ENCODE measurements around the gene PSPN. TPM values are rescaled to one million over a fixed set of nuclear protein-coding genes. Genes with fewer than 3 reads are reported as not detected.

PSPN gene
- 1 to 10 TPM; 1.4 to 3.7 (median 1.8) TPM for total RNA-seq

GRCh38 chr19:6375411-6376010 is at the start of gene PSPN:
TSS of gene PSPN (minus strand) at chr19:6375933. CDS start at chr19:6375849, 84 bp downstream.
- no peak within 1 kb of the TSS for H3K27ac ChIP-seq
- intact Hi-C loops (cut with DNase I; ENCODE audit: low total_unique reads), result loop anchor here (2.0 kb wide), 1 partner anchor 47 kb away; no protein-coding TSS in a partner anchor
- 89% methylated on average over 22 of the region's 25 CpGs; no CpG with 5 or more reads in 1 of the 2 donors for whole genome bisulfite sequencing, 2 donors (ENCODE audit: low coverage in 1 of 2)

DNA sequence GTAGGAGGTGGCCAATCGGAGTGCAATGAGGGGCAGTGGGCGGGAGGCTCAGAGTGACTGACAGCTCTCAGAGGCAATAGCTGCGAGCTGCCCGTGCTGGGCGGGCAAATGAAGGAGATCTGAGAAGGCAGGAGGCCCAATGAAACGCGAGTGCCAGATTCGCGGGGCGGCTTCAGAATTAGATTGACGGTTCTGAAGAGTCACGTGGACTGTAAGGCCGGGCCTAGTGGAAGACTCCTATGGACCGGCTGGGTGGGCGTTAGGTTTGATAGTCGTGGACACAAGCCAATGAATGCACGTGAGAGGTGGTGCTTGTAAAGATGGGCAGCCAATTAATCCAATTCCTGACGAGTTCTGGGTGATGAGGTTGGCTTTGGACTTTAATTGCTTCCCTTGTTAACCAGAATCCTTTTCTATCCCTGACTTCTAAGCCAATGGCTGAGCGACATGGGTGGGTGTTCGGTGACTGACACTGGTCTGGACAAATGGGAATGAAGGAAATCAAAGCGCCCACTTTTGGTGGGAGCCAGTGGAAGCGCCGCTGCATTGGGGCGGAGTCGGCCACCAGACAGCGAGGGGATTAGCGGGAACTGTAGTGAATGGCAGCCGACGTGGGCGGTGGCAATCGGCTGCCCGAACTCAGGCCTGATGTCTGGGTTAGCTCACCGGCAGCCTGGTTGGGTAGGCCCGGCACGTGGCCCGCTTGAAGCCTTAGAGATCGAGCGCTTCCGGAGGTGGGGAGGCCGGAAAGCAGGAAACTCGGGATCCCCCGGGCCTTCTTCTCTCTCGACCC is 49.4 kb upstream of the PSPN start:
- WGBS, 2 donors (ENCODE audit: low coverage in 1 of 2), result 0 to 16% methylated on average over 11 to 28 of the region's 43 CpGs
- peak overlapping the region in 3 of 4 donors; percentile 3 to 41 (median 7) for H3K4me3 ChIP-seq
- peak overlapping the region; percentile 77 to 91 (median 86) for H3K27ac ChIP-seq
- no peaks in the 10 kb centered on the region for H3K27me3 ChIP-seq
- no peaks in the 10 kb centered on the region for H3K9me3 ChIP-seq
- peaks cover 8 to 29% (median 20%) of the 10 kb centered on the region in 4 donors for H3K4me1 ChIP-seq
- intact Hi-C loops (cut with DNase I; ENCODE audit: low total_unique reads) (loop anchor here (10.0 kb wide), 1 partner anchor 1200 kb away; the partner anchor contains the start of genes PET100 and XAB2), in situ Hi-C loops (cut with MboI; ENCODE audit: low pct_ligation_motif_present in 1 of 4, low pct_unique_long_range_greater_than_20kb in 1 of 4, low sequenced_read_pairs in 3 of 4) (no loop called here)
- TF ChIP-seq POLR2A (IDR thresholded peaks at IDR 0.05) (no peak), EP300 (IDR thresholded peaks at IDR 0.05; ENCODE audit: low read depth) (no peak), POLR2AphosphoS5 (IDR thresholded peaks at IDR 0.05) (peak in 2 of 3 donors; percentile 22 to 23), CTCF (IDR thresholded peaks at IDR 0.05) (no peak)
- peaks cover 0 to 9% (median 3%) of the 10 kb centered on the region in 4 donors for H3K36me3 ChIP-seq
- peak; percentile 100 for DNase-seq

More at GRCh38 chr19:6375411-6376010, at the start of gene PSPN:
- H3K27me3 ChIP-seq, result no peaks in the 10 kb centered on the region
- peaks cover 0 to 11% (median 5%) of the 10 kb centered on the region in 4 donors for H3K36me3 ChIP-seq
- DNase-seq, result no peak
- H3K9me3 ChIP-seq, result no peaks in the 10 kb centered on the region
- TF ChIP-seq EP300 (IDR thresholded peaks at IDR 0.05; ENCODE audit: low read depth) (no peak), POLR2A (IDR thresholded peaks at IDR 0.05) (no peak), POLR2AphosphoS5 (IDR thresholded peaks at IDR 0.05) (no peak), CTCF (IDR thresholded peaks at IDR 0.05) (no peak)
- peaks cover 5 to 15% (median 9%) of the 10 kb centered on the region in 4 donors for H3K4me1 ChIP-seq
- no peak within 1 kb of the TSS for H3K4me3 ChIP-seq
- in situ Hi-C loops (cut with MboI; ENCODE audit: low pct_ligation_motif_present in 1 of 4, low pct_unique_long_range_greater_than_20kb in 1 of 4, low sequenced_read_pairs in 3 of 4), result no loop called here

DNA sequence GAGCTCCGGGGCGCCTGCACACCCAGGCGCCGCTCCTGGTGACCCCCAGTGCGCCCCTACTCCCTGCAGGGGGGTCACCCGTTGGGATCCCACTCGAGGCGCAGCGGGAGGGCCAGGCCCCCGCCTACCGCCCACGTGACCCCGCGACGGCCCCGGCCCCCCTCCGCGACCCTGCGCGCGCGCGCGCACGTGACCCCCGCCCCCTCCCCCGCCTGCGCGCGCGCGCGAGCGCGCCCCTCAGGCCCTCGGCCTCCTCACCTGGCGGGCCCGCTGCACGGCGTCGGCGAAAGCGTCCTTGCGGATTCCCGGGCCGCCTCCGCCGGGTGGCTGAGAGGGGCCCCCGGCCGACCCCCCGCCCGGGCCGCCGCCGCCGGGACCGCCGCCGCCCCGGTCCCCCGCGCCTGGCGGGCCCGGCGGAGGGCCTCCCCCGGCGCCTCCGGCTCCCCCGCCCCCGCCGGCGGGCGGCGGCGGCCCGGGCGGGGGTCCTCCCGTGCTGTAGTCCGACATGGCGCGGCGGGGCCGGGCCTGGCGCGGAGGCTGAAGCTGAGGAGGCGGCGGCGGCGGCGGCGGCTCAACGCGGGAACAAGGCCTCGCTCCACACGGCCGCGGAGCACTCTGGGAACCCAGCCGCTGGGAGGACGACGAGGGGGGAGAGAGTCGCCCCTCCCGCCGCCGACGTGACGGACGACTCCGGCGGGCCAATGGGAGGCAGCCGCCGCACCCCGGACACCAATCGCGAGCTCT is 48.6 kb upstream of the PSPN start, which contains the start of gene KHSRP:
Gene KHSRP, minus strand, starts transcription at position 617 of the 744 bp plus-strand sequence. Its CDS starts 110 bp downstream, at position 507.
- Histone ChIP-seq H3K27ac (peak within 1 kb of the TSS; percentile 77 to 91 (median 86)), H3K4me3 (peak within 1 kb of the TSS; percentile 73 to 95 (median 83)), H3K27me3 (no peaks in the 10 kb centered on the region), H3K9me3 (no peaks in the 10 kb centered on the region), H3K36me3 (peaks cover 0 to 14% (median 6%) of the 10 kb centered on the region in 4 donors), H3K4me1 (peaks cover 8 to 29% (median 20%) of the 10 kb centered on the region in 4 donors)
- 0% methylated on average over 17 of the region's 114 CpGs; no CpG with 5 or more reads in 1 of the 2 donors for WGBS, 2 donors (ENCODE audit: low coverage in 1 of 2)
- in situ Hi-C loops (cut with MboI; ENCODE audit: low pct_ligation_motif_present in 1 of 4, low pct_unique_long_range_greater_than_20kb in 1 of 4, low sequenced_read_pairs in 3 of 4), result no loop called here
- TF ChIP-seq CTCF (IDR thresholded peaks at IDR 0.05), result no peak
- TF ChIP-seq POLR2A (IDR thresholded peaks at IDR 0.05), result peak; percentile 62
- TF ChIP-seq EP300 (IDR thresholded peaks at IDR 0.05; ENCODE audit: low read depth), result no peak
- peak; percentile 87 to 93 (median 90) for TF ChIP-seq POLR2AphosphoS5 (IDR thresholded peaks at IDR 0.05)
- intact Hi-C loops (cut with DNase I; ENCODE audit: low total_unique reads), result loop anchor here (10.0 kb wide), 1 partner anchor 1200 kb away; the partner anchor contains the start of genes PET100 and XAB2
- no peak for DNase-seq

All from transverse colon (tissue), 4 donors.